ENCODE data around the gene DELE1.
"Not testable (repeated sequence)": the region's sequence is repeated elsewhere in the genome, so short reads cannot be mapped to it uniquely, and the experiment has no call there.

Gene DELE1

GRCh38 chr5:141922827-141923447, 734 bp upstream of the DELE1 start:
- DNase-seq (ENCODE audit: low read depth in 1 of 2, low spot score in 1 of 2): not testable (repeated sequence)

- DNase-seq (ENCODE audit: low read depth in 1 of 2, low spot score in 1 of 2): no peak
These were observed 2.8 kb downstream of the DELE1 start for GRCh38 chr5:141926434-141926833.

- no peak for DNase-seq (ENCODE audit: low read depth in 1 of 2, low spot score in 1 of 2)
These were observed 4.4 kb downstream of the DELE1 start for GRCh38 chr5:141928051-141928450.

- no peak for DNase-seq (ENCODE audit: low read depth in 1 of 2, low spot score in 1 of 2)
These were observed 5.9 kb downstream of the DELE1 start for GRCh38 chr5:141929398-141930058.

- no peak for DNase-seq (ENCODE audit: low read depth in 1 of 2, low spot score in 1 of 2)
These were observed 8.0 kb downstream of the DELE1 start for GRCh38 chr5:141931694-141932093.

GRCh38 chr5:141933151-141933550, 9.5 kb downstream of the DELE1 start:
- no peak for DNase-seq (ENCODE audit: low read depth in 1 of 2, low spot score in 1 of 2)

- DNase-seq (ENCODE audit: low read depth in 1 of 2, low spot score in 1 of 2): no peak
These were observed 10.6 kb downstream of the DELE1 start for GRCh38 chr5:141934099-141934844.

GRCh38 chr5:141935538-141935937, 11.9 kb downstream of the DELE1 start:
- no peak for DNase-seq (ENCODE audit: low read depth in 1 of 2, low spot score in 1 of 2)

GRCh38 chr5:141940695-141941271, 17.1 kb downstream of the DELE1 start:
- no peak for DNase-seq (ENCODE audit: low read depth in 1 of 2, low spot score in 1 of 2)

GRCh38 chr5:141941307-141941706, 17.6 kb downstream of the DELE1 start:
- no peak for DNase-seq (ENCODE audit: low read depth in 1 of 2, low spot score in 1 of 2)

GRCh38 chr5:141941779-141942178, 18.1 kb downstream of the DELE1 start:
- DNase-seq (ENCODE audit: low read depth in 1 of 2, low spot score in 1 of 2): no peak

GRCh38 chr5:141942185-141942857, 18.6 kb downstream of the DELE1 start:
- DNase-seq (ENCODE audit: low read depth in 1 of 2, low spot score in 1 of 2): no peak

- no peak for DNase-seq (ENCODE audit: low read depth in 1 of 2, low spot score in 1 of 2)
These were observed 20.4 kb downstream of the DELE1 start for GRCh38 chr5:141944076-141944475.

GRCh38 chr5:141945511-141946051, 21.9 kb downstream of the DELE1 start:
- DNase-seq (ENCODE audit: low read depth in 1 of 2, low spot score in 1 of 2): no peak

- DNase-seq (ENCODE audit: low read depth in 1 of 2, low spot score in 1 of 2): no peak
These were observed 23.6 kb downstream of the DELE1 start for GRCh38 chr5:141947316-141947715.

- DNase-seq (ENCODE audit: low read depth in 1 of 2, low spot score in 1 of 2): no peak
These were observed 25.1 kb downstream of the DELE1 start for GRCh38 chr5:141948812-141949211.

- no peak for DNase-seq (ENCODE audit: low read depth in 1 of 2, low spot score in 1 of 2)
These were observed 25.8 kb downstream of the DELE1 start for GRCh38 chr5:141949511-141949910.

GRCh38 chr5:141950207-141951005, 26.7 kb downstream of the DELE1 start:
- no peak for DNase-seq (ENCODE audit: low read depth in 1 of 2, low spot score in 1 of 2)

- DNase-seq (ENCODE audit: low read depth in 1 of 2, low spot score in 1 of 2): no peak
These were observed 27.7 kb downstream of the DELE1 start for GRCh38 chr5:141951332-141951781.

GRCh38 chr5:141952020-141952419, 28.3 kb downstream of the DELE1 start:
- no peak for DNase-seq (ENCODE audit: low read depth in 1 of 2, low spot score in 1 of 2)
